HepG2 (cell line): ENCODE measurements around the gene PCDHGA6. TPM values are rescaled to one million over a fixed set of nuclear protein-coding genes. Genes with fewer than 3 reads are reported as not detected.

ENCODE experiments used
- ATAC-seq: fragments of 200-7000 bp; cut with Tn5 transposase; 3 replicates; pipeline ENCODE4 v1.9.1; 2020; ENCODE audit warnings: mild to moderate bottlenecking, moderate library complexity
- BruUV-seq: library from RNA; stranded (reverse); fragments of 400-500 nt; replicated peaks from 2 replicates; lab custom pipeline; 2021; lab: Mats Ljungman, UMichigan
- CTCF ChIA-PET: fragments of 300-600 bp; formaldehyde crosslinking; extraction: SDS; loops from one replicate; lab custom pipeline; 2021; ENCODE audit warnings: low total read pairs, inconsistent platforms, low intra/inter-chr PET ratio; lab: Yijun Ruan, JAX
- POLR2A ChIA-PET: fragments of 350-600 bp; sonication (Branson Sonifier 250); formaldehyde crosslinking; loops from one replicate; lab custom pipeline; 2020; ENCODE audit warnings: antibody characterized with exemption, inconsistent platforms; lab: Yijun Ruan, JAX
- DNase-seq: peaks from one replicate; pipeline ENCODE4 v3.0.0-alpha.2; 2015; ENCODE audit warnings: low spot score
- FAIRE-seq: peaks from 3 replicates; lab custom pipeline; 2011; peaks lifted over from hg19 to GRCh38; lab: Jason Lieb, UNC
- H2AFZ ChIP-seq: one replicate; pipeline ENCODE4 v1.6.1; 2011; ENCODE audit warnings: low read length, inconsistent platforms
- H3K27ac ChIP-seq: fragments of 300-600 bp; 3 replicates; pipeline ENCODE4 v1.8.0; 2011; ENCODE audit warnings: mixed run types, mild to moderate bottlenecking, mixed read lengths, low read length, inconsistent platforms; ENCODE audit not compliant: insufficient read depth; ENCODE audit errors: extremely low read length
- H3K27me3 ChIP-seq, 2 experiments: fragments of 200-600 bp in 1 of 2; 2 replicates in 1 of 2; 3 replicates in 1 of 2; pipeline versions ENCODE4 v1.6.0 to v1.8.0; 2011; ENCODE audit warnings: low read length in 2 of 2, mild to moderate bottlenecking in 2 of 2, moderate library complexity in 2 of 2, inconsistent platforms in 1 of 2; ENCODE audit not compliant: insufficient read depth in 2 of 2, control insufficient read depth in 1 of 2
- H3K36me3 ChIP-seq, 2 experiments: fragments of 200-600 bp in 1 of 2; replicated peaks in 1 of 2; 2 replicates in 1 of 2; 3 replicates in 1 of 2; pipeline versions ENCODE4 v1.5.1 to v1.8.0; 2011; ENCODE audit warnings: low read length in 2 of 2, inconsistent platforms in 1 of 2; ENCODE audit not compliant: insufficient read depth in 2 of 2, control insufficient read depth in 1 of 2
- H3K4me1 ChIP-seq: 2 replicates; pipeline ENCODE4 v1.5.1; 2012; ENCODE audit warnings: low read length, inconsistent platforms; ENCODE audit not compliant: insufficient read depth
- H3K4me2 ChIP-seq: 2 replicates; pipeline ENCODE4 v1.6.0; 2011; ENCODE audit warnings: low read depth, low read length, inconsistent platforms
- H3K4me3 ChIP-seq, 3 experiments: fragments of 200-600 bp in 1 of 3; sonication (generic), shearing (Covaris generic) in 1 of 3; replicated peaks in 1 of 3; 2 replicates each; pipeline ENCODE4 v1.5.1; 2011 to 2016; ENCODE audit warnings: low read length in 3 of 3, inconsistent platforms in 2 of 3, low read depth in 2 of 3, mild to moderate bottlenecking in 2 of 3, control low read depth in 1 of 3, mixed read lengths in 1 of 3; ENCODE audit not compliant: insufficient read depth in 1 of 3
- H3K79me2 ChIP-seq: one replicate; pipeline ENCODE4 v1.6.1; 2011; ENCODE audit warnings: low read length, inconsistent platforms; ENCODE audit not compliant: insufficient read depth
- H3K9ac ChIP-seq: 2 replicates; pipeline ENCODE4 v1.6.0; 2011; ENCODE audit warnings: mild to moderate bottlenecking, low read depth, low read length, inconsistent platforms; ENCODE audit not compliant: insufficient read depth
- H3K9me3 ChIP-seq: 2 replicates; pipeline ENCODE4 v1.5.1; 2012; ENCODE audit warnings: mild to moderate bottlenecking, low read length
- H4K20me1 ChIP-seq: 2 replicates; pipeline ENCODE4 v1.6.0; 2011; ENCODE audit warnings: inconsistent platforms, mild to moderate bottlenecking, low read length, moderate library complexity; ENCODE audit not compliant: insufficient read depth
- CEBPB ChIP-seq: IDR thresholded peaks from 2 replicates; pipeline ENCODE4 v1.6.1; 2011; ENCODE audit warnings: low read depth, low read length, improper control_type of control experiment, borderline replicate concordance
- FOXK1 ChIP-seq: sonication (generic); formaldehyde crosslinking; IDR thresholded peaks from 2 replicates; pipeline ENCODE4 v1.4.0; 2020; ENCODE audit warnings: low read depth, missing genetic modification reagents, borderline replicate concordance
- HMGXB4 ChIP-seq, 2 experiments: sonication (generic) in 1 of 2; formaldehyde crosslinking in 1 of 2; IDR thresholded peaks; 2 replicates each; pipeline versions ENCODE4 v1.4.0 to v1.6.1; 2018 to 2020; ENCODE audit warnings: missing genetic modification reagents in 2 of 2, borderline replicate concordance in 1 of 2, low read depth in 1 of 2, mild to moderate bottlenecking in 1 of 2, missing biosample characterization in 1 of 2
- HOXA5 ChIP-seq: sonication (generic); formaldehyde crosslinking; IDR thresholded peaks from 2 replicates; pipeline ENCODE4 v1.4.0; 2020; ENCODE audit warnings: missing genetic modification reagents
- HOXD1 ChIP-seq: sonication (generic); formaldehyde crosslinking; IDR thresholded peaks from 2 replicates; pipeline ENCODE4 v1.5.0; 2020; ENCODE audit warnings: missing genetic modification reagents
- KLF13 ChIP-seq: sonication (generic); formaldehyde crosslinking; IDR thresholded peaks from 2 replicates; pipeline ENCODE4 v1.4.0; 2020; ENCODE audit warnings: mild to moderate bottlenecking, missing genetic modification reagents
- MIXL1 ChIP-seq: IDR thresholded peaks from 2 replicates; pipeline ENCODE4 v1.6.1; 2016
- MYNN ChIP-seq: sonication (generic); formaldehyde crosslinking; IDR thresholded peaks from 2 replicates; pipeline ENCODE4 v1.4.0; 2020; ENCODE audit warnings: mild to moderate bottlenecking, low read depth, missing genetic modification reagents
- SP1 ChIP-seq, 2 experiments: fragments of 450-650 bp in 1 of 2; sonication (generic) in 1 of 2; formaldehyde crosslinking in 1 of 2; IDR thresholded peaks; 2 replicates each; pipeline versions ENCODE4 v1.4.0 to v1.6.1; 2016 to 2020; ENCODE audit warnings: missing genetic modification reagents in 1 of 2
- SRSF4 ChIP-seq: fragments of 200-400 bp; formaldehyde crosslinking; IDR thresholded peaks from one replicate; pipeline ENCODE4 v1.6.1; 2018; ENCODE audit warnings: mild to moderate bottlenecking, low read depth, low read length, moderate library complexity; ENCODE audit not compliant: poor library complexity, severe bottlenecking
- ZBTB20 ChIP-seq: sonication (generic); formaldehyde crosslinking; IDR thresholded peaks from 2 replicates; pipeline ENCODE4 v1.8.1; 2023; ENCODE audit warnings: missing genetic modification reagents, low read depth, mild to moderate bottlenecking, borderline replicate concordance
- ZFX ChIP-seq: sonication (generic); formaldehyde crosslinking; IDR thresholded peaks from 2 replicates; pipeline ENCODE4 v1.4.0; 2020; ENCODE audit warnings: mild to moderate bottlenecking, low read depth, missing genetic modification reagents, moderate library complexity
- ZNF234 ChIP-seq: sonication (generic); formaldehyde crosslinking; conservative IDR thresholded peaks from 2 replicates; pipeline ENCODE4 v1.5.1; 2020; ENCODE audit warnings: mild to moderate bottlenecking, missing genetic modification reagents
- ZNF362 ChIP-seq: sonication (generic); formaldehyde crosslinking; IDR thresholded peaks from 2 replicates; pipeline ENCODE4 v1.4.0; 2020; ENCODE audit warnings: missing genetic modification reagents, mild to moderate bottlenecking, borderline replicate concordance
- ZNF44 ChIP-seq: sonication (generic); formaldehyde crosslinking; IDR thresholded peaks from 2 replicates; pipeline ENCODE4 v1.5.1; 2020; ENCODE audit warnings: mild to moderate bottlenecking, missing genetic modification reagents
- ZNF441 ChIP-seq: sonication (generic); formaldehyde crosslinking; IDR thresholded peaks from 2 replicates; pipeline ENCODE4 v1.7.0; 2021; ENCODE audit warnings: missing genetic modification reagents, borderline replicate concordance
- ZNF605 ChIP-seq: sonication (generic); formaldehyde crosslinking; IDR thresholded peaks from 2 replicates; pipeline ENCODE4 v1.8.0; 2022; ENCODE audit warnings: mild to moderate bottlenecking, missing genetic modification reagents
- ZNF720 ChIP-seq: sonication (generic); formaldehyde crosslinking; IDR thresholded peaks from 2 replicates; pipeline ENCODE4 v1.4.0; 2020; ENCODE audit warnings: missing genetic modification reagents
- WGBS: methylation state at CpG from one replicate; pipeline ENCODE4 v1.1.6; 2017; ENCODE audit warnings: low lambda C conversion rate; 5-methylcytosine and 5-hydroxymethylcytosine counted together
- in situ Hi-C: cut with HindIII; loops from 2 replicates; pipeline ENCODE4 v1.10.0; 2017; ENCODE audit warnings: low pct_unique_long_range_greater_than_20kb; ENCODE audit not compliant: extremely low pct_ligation_motif_present
- intact Hi-C: fragments of 100-400 bp; cut with micrococcal nuclease; formaldehyde crosslinking; loops from one replicate; pipeline ENCODE4 v1.10.0; 2022; ENCODE audit not compliant: unreplicated experiment
- polyA plus RNA-seq, 8 experiments: library from polyadenylated mRNA; depleted of rRNA in 3 of 8; stranded (reverse) in 7 of 8; unstranded in 1 of 8; fragments of >200 nt; fragmentation: Illumina TruSeq in 4 of 8; extraction: Trizol in 4 of 8; gene quantifications; 2 replicates each; pipeline versions ENCODE4 v1.2.1 to v1.2.3, GENCODE V29; 2011 to 2016; ENCODE audit warnings: low read depth in 4 of 8, missing spikeins in 1 of 8, mixed read lengths in 1 of 8; ENCODE audit not compliant: insufficient read depth in 1 of 8
- total RNA-seq, 5 experiments: library from RNA; depleted of rRNA; stranded (reverse); fragments of >200 nt; fragmentation: Illumina TruSeq; extraction: Trizol; gene quantifications; 2 replicates each; pipeline ENCODE4 v1.2.3, GENCODE V29; 2016; ENCODE audit warnings: low read depth in 1 of 5
- TF ChIP-seq, protein P1 (sequence below): sonication (generic); formaldehyde crosslinking; IDR thresholded peaks from 2 replicates; pipeline ENCODE4 v1.5.0; 2020; ENCODE audit warnings: mild to moderate bottlenecking, missing genetic modification reagents, moderate library complexity

The PCDHGA6 gene
- total and polyA plus RNA-seq, 2 of the 13 experiments (the other 11 are each of a cell fraction or from before 2014, with no cell fraction given) = 0.33 to 0.51 TPM

- H3K9me3 ChIP-seq = 0 out of 2 replicates have a peak, but pooled peaks cover 4% of the 10 kb centered on the region
- no TSS peak for BruUV-seq
- 10% methylated on average over 14 of the region's 21 CpGs for WGBS
- H3K27ac ChIP-seq = no peak within 1 kb of the TSS
- H3K4me2 ChIP-seq = peak within 1 kb of the TSS; percentile 97
- H3K4me1 ChIP-seq = peaks cover 15% of the 10 kb centered on the region
- peaks cover 0 to 15% of the 10 kb centered on the region in 2 experiments; a peak in 2 of 5 replicates for H3K27me3 ChIP-seq
- H3K9ac ChIP-seq = peak within 1 kb of the TSS; percentile 68
- ATAC-seq (peak; percentile 92), FAIRE-seq (peak; percentile 78), DNase-seq (peak; percentile 51)
- no peaks in the 10 kb centered on the region for H3K79me2 ChIP-seq
- intact Hi-C loops = no loop called here
- ChIA-PET CTCF (interaction anchor here (0.7 to 1.2 kb wide), 2 partner anchors 194 to 227 kb away, joined by 3 to 4 read pairs; no protein-coding TSS in a partner anchor), POLR2A (interaction anchor here (0.7 to 1.6 kb wide), 3 partner anchors 10 to 967 kb away, joined by 3 to 22 read pairs (median 5); partner anchors contain the start of gene TAF7)
- H2AFZ ChIP-seq = peak within 1 kb of the TSS; percentile 100
- peak within 1 kb of the TSS; percentile 61 to 71 (median 61) for H3K4me3 ChIP-seq
- in situ Hi-C loops = no loop called here
- no peaks in the 10 kb centered on the region for H4K20me1 ChIP-seq
- no peaks in the 10 kb centered on the region for H3K36me3 ChIP-seq
- TF ChIP-seq ZNF44 (0 out of 2 replicates have a peak, but pooled peaks have one; percentile 44), HOXD1 (CRISPR knock-in tag) (no peak), MYNN (CRISPR knock-in tag) (no peak), ZNF441 (CRISPR knock-in tag) (no peak), KLF13 (CRISPR knock-in tag) (no peak), SRSF4 (no peak), ZNF605 (CRISPR knock-in tag) (0 out of 2 replicates have a peak, but pooled peaks have one; percentile 55), ZNF720 (CRISPR knock-in tag) (no peak), HMGXB4 (CRISPR knock-in tag; IDR thresholded peaks at IDR 0.05; ENCODE audit: borderline replicate concordance in 1 of 2, low read depth in 1 of 2) (peak; percentile 43 to 48; a peak in 2 of 4 replicates), HOXA5 (CRISPR knock-in tag) (no peak), ZNF234 (CRISPR knock-in tag) (no peak), ZNF362 (peak; percentile 87), SP1 (IDR thresholded peaks at IDR 0.05) (no peak), SP1 (CRISPR knock-in tag; IDR thresholded peaks at IDR 0.05) (no peak), MIXL1 (0 out of 2 replicates have a peak, but pooled peaks have one; percentile 31), ZBTB20 (no peak), FOXK1 (CRISPR knock-in tag) (no peak), ZFX (CRISPR knock-in tag) (no peak), CEBPB (no peak)
- TF ChIP-seq, protein P1, sequence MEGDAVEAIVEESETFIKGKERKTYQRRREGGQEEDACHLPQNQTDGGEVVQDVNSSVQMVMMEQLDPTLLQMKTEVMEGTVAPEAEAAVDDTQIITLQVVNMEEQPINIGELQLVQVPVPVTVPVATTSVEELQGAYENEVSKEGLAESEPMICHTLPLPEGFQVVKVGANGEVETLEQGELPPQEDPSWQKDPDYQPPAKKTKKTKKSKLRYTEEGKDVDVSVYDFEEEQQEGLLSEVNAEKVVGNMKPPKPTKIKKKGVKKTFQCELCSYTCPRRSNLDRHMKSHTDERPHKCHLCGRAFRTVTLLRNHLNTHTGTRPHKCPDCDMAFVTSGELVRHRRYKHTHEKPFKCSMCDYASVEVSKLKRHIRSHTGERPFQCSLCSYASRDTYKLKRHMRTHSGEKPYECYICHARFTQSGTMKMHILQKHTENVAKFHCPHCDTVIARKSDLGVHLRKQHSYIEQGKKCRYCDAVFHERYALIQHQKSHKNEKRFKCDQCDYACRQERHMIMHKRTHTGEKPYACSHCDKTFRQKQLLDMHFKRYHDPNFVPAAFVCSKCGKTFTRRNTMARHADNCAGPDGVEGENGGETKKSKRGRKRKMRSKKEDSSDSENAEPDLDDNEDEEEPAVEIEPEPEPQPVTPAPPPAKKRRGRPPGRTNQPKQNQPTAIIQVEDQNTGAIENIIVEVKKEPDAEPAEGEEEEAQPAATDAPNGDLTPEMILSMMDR = peak; percentile 58
Observed at GRCh38 chr5:141330299-141331080, 43.2 kb upstream of the PCDHGA6 start, which contains the start of gene PCDHGA1. Gene PCDHGA1 (plus strand): TSS chr5:141330514.
